Measurements from ENCODE around the gene ROR1.
A peak's percentile ranks its signal among the peaks of the same experiment; 100 is the strongest.

ROR1 gene

GRCh38 chr1:63980740-63981407, 207.1 kb downstream of the ROR1 start:
- H3K4me1 ChIP-seq (ENCODE audit: control insufficient read depth, insufficient read depth, low read length) = peaks cover 15% of the 10 kb centered on the region
- no peak overlapping the region for H3K4me3 ChIP-seq (ENCODE audit: low read depth, low read length)
- no peaks in the 10 kb centered on the region for H3K36me3 ChIP-seq (ENCODE audit: control insufficient read depth in 2 of 2, insufficient read depth in 1 of 2, low read length in 2 of 2)
- H3K27ac ChIP-seq (ENCODE audit: extremely low read depth, low read depth, low read length) = no peak overlapping the region
- H3K9me3 ChIP-seq (ENCODE audit: control insufficient read depth, insufficient read depth, low read depth, low read length) = no peaks in the 10 kb centered on the region
- CTCF ChIA-PET = no interaction called here
- TF ChIP-seq, protein P1, sequence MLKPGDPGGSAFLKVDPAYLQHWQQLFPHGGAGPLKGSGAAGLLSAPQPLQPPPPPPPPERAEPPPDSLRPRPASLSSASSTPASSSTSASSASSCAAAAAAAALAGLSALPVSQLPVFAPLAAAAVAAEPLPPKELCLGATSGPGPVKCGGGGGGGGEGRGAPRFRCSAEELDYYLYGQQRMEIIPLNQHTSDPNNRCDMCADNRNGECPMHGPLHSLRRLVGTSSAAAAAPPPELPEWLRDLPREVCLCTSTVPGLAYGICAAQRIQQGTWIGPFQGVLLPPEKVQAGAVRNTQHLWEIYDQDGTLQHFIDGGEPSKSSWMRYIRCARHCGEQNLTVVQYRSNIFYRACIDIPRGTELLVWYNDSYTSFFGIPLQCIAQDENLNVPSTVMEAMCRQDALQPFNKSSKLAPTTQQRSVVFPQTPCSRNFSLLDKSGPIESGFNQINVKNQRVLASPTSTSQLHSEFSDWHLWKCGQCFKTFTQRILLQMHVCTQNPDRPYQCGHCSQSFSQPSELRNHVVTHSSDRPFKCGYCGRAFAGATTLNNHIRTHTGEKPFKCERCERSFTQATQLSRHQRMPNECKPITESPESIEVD (tag by site-specific recombination; IDR thresholded peaks at IDR 0.05) = 0 out of 2 replicates have a peak, but pooled peaks have one; percentile 27
- TF ChIP-seq, protein P2, sequence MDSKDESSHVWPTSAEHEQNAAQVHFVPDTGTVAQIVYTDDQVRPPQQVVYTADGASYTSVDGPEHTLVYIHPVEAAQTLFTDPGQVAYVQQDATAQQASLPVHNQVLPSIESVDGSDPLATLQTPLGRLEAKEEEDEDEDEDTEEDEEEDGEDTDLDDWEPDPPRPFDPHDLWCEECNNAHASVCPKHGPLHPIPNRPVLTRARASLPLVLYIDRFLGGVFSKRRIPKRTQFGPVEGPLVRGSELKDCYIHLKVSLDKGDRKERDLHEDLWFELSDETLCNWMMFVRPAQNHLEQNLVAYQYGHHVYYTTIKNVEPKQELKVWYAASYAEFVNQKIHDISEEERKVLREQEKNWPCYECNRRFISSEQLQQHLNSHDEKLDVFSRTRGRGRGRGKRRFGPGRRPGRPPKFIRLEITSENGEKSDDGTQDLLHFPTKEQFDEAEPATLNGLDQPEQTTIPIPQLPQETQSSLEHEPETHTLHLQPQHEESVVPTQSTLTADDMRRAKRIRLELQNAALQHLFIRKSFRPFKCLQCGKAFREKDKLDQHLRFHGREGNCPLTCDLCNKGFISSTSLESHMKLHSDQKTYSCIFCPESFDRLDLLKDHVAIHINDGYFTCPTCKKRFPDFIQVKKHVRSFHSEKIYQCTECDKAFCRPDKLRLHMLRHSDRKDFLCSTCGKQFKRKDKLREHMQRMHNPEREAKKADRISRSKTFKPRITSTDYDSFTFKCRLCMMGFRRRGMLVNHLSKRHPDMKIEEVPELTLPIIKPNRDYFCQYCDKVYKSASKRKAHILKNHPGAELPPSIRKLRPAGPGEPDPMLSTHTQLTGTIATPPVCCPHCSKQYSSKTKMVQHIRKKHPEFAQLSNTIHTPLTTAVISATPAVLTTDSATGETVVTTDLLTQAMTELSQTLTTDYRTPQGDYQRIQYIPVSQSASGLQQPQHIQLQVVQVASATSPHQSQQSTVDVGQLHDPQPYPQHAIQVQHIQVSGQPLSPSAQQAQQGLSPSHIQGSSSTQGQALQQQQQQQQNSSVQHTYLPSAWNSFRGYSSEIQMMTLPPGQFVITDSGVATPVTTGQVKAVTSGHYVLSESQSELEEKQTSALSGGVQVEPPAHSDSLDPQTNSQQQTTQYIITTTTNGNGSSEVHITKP (tag by site-specific recombination; IDR thresholded peaks at IDR 0.05) = peak; percentile 89
- TF ChIP-seq ZNF580 (tag by site-specific recombination; IDR thresholded peaks at IDR 0.05) (0 out of 2 replicates have a peak, but pooled peaks have one; percentile 8), GFI1B (tag by site-specific recombination; IDR thresholded peaks at IDR 0.05) (peak; percentile 50; the same call in 1 of the 2 replicates), ZBTB17 (tag by site-specific recombination; IDR thresholded peaks at IDR 0.05) (0 out of 2 replicates have a peak, but pooled peaks have one; percentile 32), ZNF664 (tag by site-specific recombination; IDR thresholded peaks at IDR 0.05) (no peak), ZNF600 (tag by site-specific recombination; IDR thresholded peaks at IDR 0.05) (peak; percentile 50), ZNF423 (tag by site-specific recombination; IDR thresholded peaks at IDR 0.05) (0 out of 2 replicates have a peak, but pooled peaks have one; percentile 6), KLF10 (tag by site-specific recombination; IDR thresholded peaks at IDR 0.05) (no peak), GLIS1 (tag by site-specific recombination; IDR thresholded peaks at IDR 0.05) (peak; percentile 73), SCRT2 (tag by site-specific recombination; IDR thresholded peaks at IDR 0.05) (0 out of 2 replicates have a peak, but pooled peaks have one; percentile 55), ZNF660 (tag by site-specific recombination; IDR thresholded peaks at IDR 0.05) (0 out of 2 replicates have a peak, but pooled peaks have one; percentile 34), ZNF354C (tag by site-specific recombination; IDR thresholded peaks at IDR 0.05; ENCODE audit: borderline replicate concordance, low read depth) (no peak), ZNF223 (tag by site-specific recombination; IDR thresholded peaks at IDR 0.05) (no peak), ZFP69B (tag by site-specific recombination; IDR thresholded peaks at IDR 0.05) (peak; percentile 24; the same call in 1 of the 2 replicates), ZNF398 (tag by site-specific recombination; IDR thresholded peaks at IDR 0.05) (peak; percentile 12; the same call in 1 of the 2 replicates), ZBTB21 (tag by site-specific recombination; IDR thresholded peaks at IDR 0.05) (0 out of 2 replicates have a peak, but pooled peaks have one; percentile 14), OSR2 (tag by site-specific recombination; IDR thresholded peaks at IDR 0.05) (peak; percentile 60), ZNF692 (tag by site-specific recombination; IDR thresholded peaks at IDR 0.05) (peak; percentile 38; the same call in 1 of the 2 replicates)
- TF ChIP-seq, protein P3, sequence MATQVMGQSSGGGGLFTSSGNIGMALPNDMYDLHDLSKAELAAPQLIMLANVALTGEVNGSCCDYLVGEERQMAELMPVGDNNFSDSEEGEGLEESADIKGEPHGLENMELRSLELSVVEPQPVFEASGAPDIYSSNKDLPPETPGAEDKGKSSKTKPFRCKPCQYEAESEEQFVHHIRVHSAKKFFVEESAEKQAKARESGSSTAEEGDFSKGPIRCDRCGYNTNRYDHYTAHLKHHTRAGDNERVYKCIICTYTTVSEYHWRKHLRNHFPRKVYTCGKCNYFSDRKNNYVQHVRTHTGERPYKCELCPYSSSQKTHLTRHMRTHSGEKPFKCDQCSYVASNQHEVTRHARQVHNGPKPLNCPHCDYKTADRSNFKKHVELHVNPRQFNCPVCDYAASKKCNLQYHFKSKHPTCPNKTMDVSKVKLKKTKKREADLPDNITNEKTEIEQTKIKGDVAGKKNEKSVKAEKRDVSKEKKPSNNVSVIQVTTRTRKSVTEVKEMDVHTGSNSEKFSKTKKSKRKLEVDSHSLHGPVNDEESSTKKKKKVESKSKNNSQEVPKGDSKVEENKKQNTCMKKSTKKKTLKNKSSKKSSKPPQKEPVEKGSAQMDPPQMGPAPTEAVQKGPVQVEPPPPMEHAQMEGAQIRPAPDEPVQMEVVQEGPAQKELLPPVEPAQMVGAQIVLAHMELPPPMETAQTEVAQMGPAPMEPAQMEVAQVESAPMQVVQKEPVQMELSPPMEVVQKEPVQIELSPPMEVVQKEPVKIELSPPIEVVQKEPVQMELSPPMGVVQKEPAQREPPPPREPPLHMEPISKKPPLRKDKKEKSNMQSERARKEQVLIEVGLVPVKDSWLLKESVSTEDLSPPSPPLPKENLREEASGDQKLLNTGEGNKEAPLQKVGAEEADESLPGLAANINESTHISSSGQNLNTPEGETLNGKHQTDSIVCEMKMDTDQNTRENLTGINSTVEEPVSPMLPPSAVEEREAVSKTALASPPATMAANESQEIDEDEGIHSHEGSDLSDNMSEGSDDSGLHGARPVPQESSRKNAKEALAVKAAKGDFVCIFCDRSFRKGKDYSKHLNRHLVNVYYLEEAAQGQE (tag by site-specific recombination; IDR thresholded peaks at IDR 0.05) = no peak
- POLR2A ChIA-PET = no interaction called here

Data from HEK293 (cell line).